Skeletal muscle cell (primary cell): ENCODE data around the gene MTMR10.

ENCODE experiments used
- DNase-seq: peaks from one replicate; pipeline ENCODE4 v3.0.0-alpha.2; 2010; ENCODE audit warnings: low read depth
- H3K4me3 ChIP-seq: 2 replicates; pipeline ENCODE4 v1.5.1; 2011; ENCODE audit warnings: low read depth, mild to moderate bottlenecking, control low read depth, low read length, moderate library complexity

The MTMR10 gene

GRCh38 chr15:30991255-30992235, at the start of gene MTMR10:
TSS of gene MTMR10 (minus strand) at chr15:30991628. CDS start at chr15:30991506, 122 bp downstream.
- peak within 1 kb of the TSS; percentile 93 for H3K4me3 ChIP-seq
- DNase-seq: peak; percentile 37

GRCh38 chr15:31040611-31041010, 49.2 kb upstream of the MTMR10 start:
- no peak for DNase-seq
- H3K4me3 ChIP-seq: no peak overlapping the region

- no peak for DNase-seq
- no peak overlapping the region for H3K4me3 ChIP-seq
Measured at GRCh38 chr15:31039961-31040360, 48.5 kb upstream of the MTMR10 start.

- H3K4me3 ChIP-seq: no peak overlapping the region
Measured at GRCh38 chr15:31037731-31038477, 46.5 kb upstream of the MTMR10 start.

GRCh38 chr15:31036783-31037182, 45.4 kb upstream of the MTMR10 start:
- no peak for DNase-seq
- no peak overlapping the region for H3K4me3 ChIP-seq

More at GRCh38 chr15:31037731-31038477, 46.5 kb upstream of the MTMR10 start:
- no peak for DNase-seq

GRCh38 chr15:31035610-31036009, 44.2 kb upstream of the MTMR10 start:
- no peak for DNase-seq

GRCh38 chr15:31034152-31034551, 42.7 kb upstream of the MTMR10 start:
- DNase-seq: no peak
- H3K4me3 ChIP-seq: no peak overlapping the region

More at GRCh38 chr15:31035610-31036009, 44.2 kb upstream of the MTMR10 start:
- no peak overlapping the region for H3K4me3 ChIP-seq

GRCh38 chr15:31032961-31033371, 41.5 kb upstream of the MTMR10 start:
- no peak overlapping the region for H3K4me3 ChIP-seq
- peak; percentile 18 for DNase-seq

- no peak for DNase-seq
- H3K4me3 ChIP-seq: no peak overlapping the region
Measured at GRCh38 chr15:31031471-31032067, 40.1 kb upstream of the MTMR10 start.

GRCh38 chr15:31027910-31028578, 36.6 kb upstream of the MTMR10 start:
- no peak for DNase-seq
- H3K4me3 ChIP-seq: no peak overlapping the region

GRCh38 chr15:31025996-31026395, 34.6 kb upstream of the MTMR10 start:
- DNase-seq: no peak

GRCh38 chr15:31024979-31025378, 33.6 kb upstream of the MTMR10 start:
- peak; percentile 25 for DNase-seq
- no peak overlapping the region for H3K4me3 ChIP-seq

More at GRCh38 chr15:31025996-31026395, 34.6 kb upstream of the MTMR10 start:
- H3K4me3 ChIP-seq: no peak overlapping the region

- H3K4me3 ChIP-seq: no peak overlapping the region
- peak; percentile 91 for DNase-seq
Measured at GRCh38 chr15:31024330-31024729, 32.9 kb upstream of the MTMR10 start.

GRCh38 chr15:31023841-31024240, 32.4 kb upstream of the MTMR10 start:
- DNase-seq: no peak
- no peak overlapping the region for H3K4me3 ChIP-seq

- DNase-seq: no peak
- no peak overlapping the region for H3K4me3 ChIP-seq
Measured at GRCh38 chr15:31021067-31021665, 29.7 kb upstream of the MTMR10 start.

GRCh38 chr15:31020542-31020941, 29.1 kb upstream of the MTMR10 start:
- no peak for DNase-seq
- no peak overlapping the region for H3K4me3 ChIP-seq

GRCh38 chr15:31019986-31020385, 28.6 kb upstream of the MTMR10 start:
- H3K4me3 ChIP-seq: no peak overlapping the region
- no peak for DNase-seq

GRCh38 chr15:31017311-31017710, 25.9 kb upstream of the MTMR10 start:
- no peak overlapping the region for H3K4me3 ChIP-seq
- no peak for DNase-seq

- DNase-seq: no peak
- no peak overlapping the region for H3K4me3 ChIP-seq
Measured at GRCh38 chr15:31016446-31016915, 25.1 kb upstream of the MTMR10 start.
